CD4-positive, alpha-beta T cell treated with Interleukin-15 for 1 hour (primary cell): ENCODE data around the gene COL15A1.
A peak's percentile ranks its signal among the peaks of the same experiment; 100 is the strongest.

Source experiments
- DNase-seq: peaks from one replicate; pipeline ENCODE4 v3.0.0-alpha.2; 2020

Gene COL15A1

DNA sequence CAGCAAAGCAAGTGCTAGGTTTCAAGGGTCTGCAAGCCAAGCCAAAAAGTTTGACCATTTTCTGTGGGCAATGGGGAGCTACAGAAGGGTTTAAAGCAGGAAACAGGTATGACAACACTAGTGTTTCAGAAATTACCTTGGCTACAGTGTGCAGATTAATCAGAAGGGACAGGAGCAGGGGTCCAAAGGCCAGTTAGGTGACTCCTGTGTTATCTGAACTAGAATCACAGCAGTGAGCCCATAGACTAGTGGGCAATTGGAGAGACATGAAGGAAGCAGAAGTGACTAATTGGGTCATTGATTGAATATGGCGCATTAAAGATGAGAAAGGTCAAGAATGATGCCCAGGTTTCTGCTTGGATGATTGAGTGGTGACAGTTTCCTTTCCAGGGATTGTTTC, 119.8 kb downstream of the COL15A1 start:
- no peak for DNase-seq

GRCh38 chr9:99066571-99066970, 122.9 kb downstream of the COL15A1 start:
- DNase-seq, result no peak

DNA sequence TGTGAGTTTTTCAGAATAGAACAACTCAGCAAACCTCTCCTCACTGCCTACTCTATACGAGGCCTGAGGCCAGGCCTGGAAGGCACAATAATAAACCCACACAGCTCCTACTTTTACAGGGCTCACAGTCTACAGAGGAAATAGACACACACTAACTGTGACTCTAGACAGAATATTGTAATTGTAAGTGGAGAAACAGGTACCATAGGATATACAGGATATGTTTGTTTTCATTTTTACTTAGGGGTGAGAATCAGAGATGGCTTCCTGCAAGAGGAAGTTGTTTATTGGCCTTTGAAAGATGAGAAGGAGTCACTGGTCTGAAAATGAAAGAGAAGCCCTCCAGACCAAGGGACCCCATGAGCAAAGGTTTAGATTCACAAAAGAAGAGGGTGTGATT, 125.4 kb downstream of the COL15A1 start:
- DNase-seq, result no peak

GRCh38 chr9:99069546-99069945, 125.8 kb downstream of the COL15A1 start:
- no peak for DNase-seq

- DNase-seq, result no peak
Measured at GRCh38 chr9:99070681-99071080, 127.0 kb downstream of the COL15A1 start.

DNA sequence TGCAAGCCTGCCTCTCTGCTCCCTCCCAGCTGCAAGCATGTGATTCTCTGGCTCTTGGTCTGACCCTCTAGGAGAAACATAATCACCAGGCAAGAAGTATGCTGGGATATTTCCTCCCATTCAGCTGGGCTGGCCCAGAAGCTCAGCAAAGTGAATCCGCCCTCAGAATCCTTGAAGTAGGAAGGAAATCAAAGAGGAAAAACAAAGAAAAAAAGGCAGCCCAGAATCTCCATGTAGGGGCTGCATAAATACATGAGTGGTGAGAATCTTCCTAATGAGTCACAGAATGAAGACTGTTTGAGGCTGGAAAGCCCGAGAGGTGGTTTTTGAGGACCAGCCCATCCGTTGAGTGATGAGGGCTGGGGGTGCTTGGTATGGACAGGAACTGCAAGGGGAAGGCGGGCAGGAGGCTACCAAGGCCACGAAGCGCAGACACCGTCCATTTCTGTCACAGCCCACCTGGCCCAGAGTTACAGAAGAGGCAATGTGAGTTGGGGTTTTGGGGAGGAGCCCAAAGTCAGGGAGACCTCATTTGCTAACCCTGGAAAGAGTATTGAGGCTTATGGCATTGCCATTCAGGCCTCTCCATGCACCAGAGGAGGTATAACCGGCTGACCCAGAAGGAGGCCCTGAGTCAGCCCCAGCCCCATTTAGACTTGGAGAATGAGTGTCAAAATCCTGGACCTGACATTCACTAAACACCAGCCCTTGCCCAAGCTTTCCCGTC, 127.8 kb downstream of the COL15A1 start:
- DNase-seq, result no peak

DNA sequence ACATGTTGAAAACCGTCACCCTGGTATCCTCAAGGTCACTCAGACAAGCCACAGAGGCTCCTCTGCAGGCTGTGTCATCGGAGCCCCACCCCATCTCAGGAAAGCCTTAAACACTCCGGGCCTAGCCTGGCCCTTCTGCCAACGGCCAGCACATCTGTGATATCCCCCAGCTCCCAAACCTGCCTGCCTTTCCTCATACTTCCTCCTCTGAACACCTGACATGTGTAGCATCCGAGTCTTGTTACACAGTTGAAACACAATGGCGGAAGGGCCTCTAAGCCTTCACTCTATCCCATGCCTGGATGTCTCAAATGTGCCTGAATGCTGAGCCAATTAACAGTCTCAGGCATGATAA, 128.3 kb downstream of the COL15A1 start:
- no peak for DNase-seq

DNA sequence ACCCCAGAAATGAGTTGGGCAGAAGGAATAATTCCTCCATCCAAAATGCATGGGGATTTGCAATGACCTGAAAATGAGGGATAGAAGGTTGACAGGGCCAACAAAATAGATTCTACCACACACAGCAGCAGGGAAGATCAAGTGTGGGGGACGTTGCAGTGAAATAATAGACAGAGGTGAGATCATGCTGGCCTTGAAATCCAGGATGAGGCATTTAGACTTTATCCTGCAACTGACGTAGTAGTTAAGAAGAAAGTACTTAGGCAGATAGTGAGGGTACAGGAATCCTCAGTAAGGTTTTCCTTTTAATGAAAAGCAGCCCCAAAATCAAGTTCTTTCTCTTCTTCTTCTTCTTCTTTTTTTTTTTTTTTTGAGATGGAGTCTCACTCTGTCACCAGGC, 129.6 kb downstream of the COL15A1 start:
- DNase-seq, result no peak

GRCh38 chr9:99073985-99074901, 130.5 kb downstream of the COL15A1 start:
- no peak for DNase-seq

DNA sequence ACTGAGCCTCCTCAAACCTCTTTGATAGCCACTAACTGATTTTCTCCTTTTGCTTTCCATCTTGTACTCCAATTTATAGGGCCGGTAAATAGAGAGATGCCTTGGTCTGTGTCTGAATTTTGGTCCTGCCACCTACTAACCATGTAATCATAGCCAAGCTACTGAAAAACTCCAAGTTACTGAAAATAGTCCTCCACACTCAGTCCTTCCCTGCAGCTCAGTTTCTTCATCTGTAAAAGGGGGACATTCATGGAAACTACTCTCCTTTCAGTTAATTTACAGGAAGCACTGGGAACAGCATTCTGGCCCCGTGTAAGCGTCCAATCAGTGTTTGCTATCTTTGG, 131.2 kb downstream of the COL15A1 start:
- DNase-seq, result no peak

- DNase-seq, result no peak
Measured at GRCh38 chr9:99075246-99075912, 131.7 kb downstream of the COL15A1 start.

- no peak for DNase-seq
Measured at GRCh38 chr9:99076030-99076429, 132.3 kb downstream of the COL15A1 start.

DNA sequence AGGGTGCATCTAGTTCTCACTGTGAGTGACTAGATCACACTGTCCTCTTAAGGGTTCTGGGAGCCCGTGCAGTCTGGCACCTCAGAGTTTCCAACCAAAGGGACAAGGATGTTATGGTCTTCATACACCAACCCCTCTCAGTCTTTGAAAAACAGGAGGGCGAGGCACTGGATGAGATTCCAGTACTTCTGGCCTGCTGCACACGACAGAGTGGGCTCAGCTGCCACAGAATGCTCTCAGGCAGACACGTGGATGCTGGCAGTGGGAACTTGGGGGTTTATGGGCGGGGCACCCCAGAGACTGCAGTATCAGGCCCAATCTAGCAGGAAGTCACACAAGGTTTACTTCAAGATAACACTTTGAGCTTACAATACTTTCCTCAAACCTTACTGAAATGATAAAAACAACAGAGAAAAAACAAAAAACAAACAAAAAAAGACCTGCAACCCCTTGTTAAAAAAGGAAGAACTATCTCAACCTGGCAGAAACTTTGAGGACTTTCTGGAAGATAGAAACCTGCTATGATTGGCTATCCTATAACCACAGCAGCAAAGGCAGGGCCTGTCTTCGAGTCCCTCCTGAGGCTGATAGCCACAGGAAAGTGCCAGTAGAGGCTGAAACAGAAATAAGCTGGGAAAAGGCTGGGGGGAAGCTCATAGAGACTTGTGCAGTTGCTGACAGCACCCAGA, 132.9 kb downstream of the COL15A1 start:
- DNase-seq, result peak; percentile 56

GRCh38 chr9:99078717-99079116, 135.0 kb downstream of the COL15A1 start:
- no peak for DNase-seq

DNA sequence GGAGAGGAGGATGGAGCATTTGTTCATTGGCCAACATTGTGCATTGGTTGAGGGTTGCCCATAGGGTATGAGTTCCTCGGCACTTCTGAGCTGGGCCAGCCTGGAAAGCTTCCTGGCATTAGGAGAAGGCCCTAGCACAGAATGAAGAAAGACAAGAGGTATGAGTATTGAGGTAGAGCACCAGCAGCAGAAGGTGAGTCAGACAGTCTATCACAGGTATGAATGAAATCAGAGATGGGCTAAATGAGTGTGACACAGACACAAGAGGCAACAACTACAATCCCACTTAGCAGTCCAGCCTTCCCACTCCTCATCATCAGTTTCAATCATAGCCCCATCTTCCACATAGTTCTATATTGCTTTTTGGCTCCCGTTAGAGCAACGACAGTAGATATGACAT, 135.8 kb downstream of the COL15A1 start:
- DNase-seq, result no peak

DNA sequence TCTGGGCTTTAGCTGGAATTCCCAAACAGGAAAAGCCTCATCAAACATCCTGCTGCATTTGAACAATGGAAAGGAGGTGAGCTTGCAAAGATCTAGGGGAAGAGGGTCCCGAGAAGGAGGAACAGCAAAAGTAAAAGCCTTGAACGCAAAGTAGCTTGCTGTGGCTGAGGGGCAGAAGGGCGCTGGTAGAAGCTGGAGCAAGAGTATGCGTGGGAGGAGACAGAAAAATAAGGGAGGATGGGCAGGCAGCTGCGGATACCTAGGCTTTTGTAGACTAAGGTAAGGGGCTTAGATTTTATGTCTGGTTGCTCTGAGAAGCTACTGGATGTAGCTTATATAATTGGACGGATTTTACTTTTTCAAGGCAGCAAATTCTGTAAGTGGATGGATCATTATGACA, 139.3 kb downstream of the COL15A1 start:
- no peak for DNase-seq

GRCh38 chr9:99085949-99086948, 142.5 kb downstream of the COL15A1 start:
- peak; percentile 52 for DNase-seq

- no peak for DNase-seq
Measured at GRCh38 chr9:99087462-99087861, 143.8 kb downstream of the COL15A1 start.

- no peak for DNase-seq
Measured at GRCh38 chr9:99090336-99091130, 146.8 kb downstream of the COL15A1 start.

GRCh38 chr9:99092643-99093491, 149.2 kb downstream of the COL15A1 start:
- DNase-seq, result peak; percentile 53
